IPS-20b (cell line): ENCODE results near the gene PPP1CB.

Source experiments
- H3K27ac ChIP-seq: one replicate; pipeline ENCODE4 v1.5.1; 2013; ENCODE audit warnings: low read length
- H3K27me3 ChIP-seq: 2 replicates; pipeline ENCODE4 v1.6.1; 2013; ENCODE audit warnings: mild to moderate bottlenecking, low read length, inconsistent platforms; ENCODE audit not compliant: insufficient read depth
- H3K36me3 ChIP-seq: 2 replicates; pipeline ENCODE4 v1.6.1; 2013; ENCODE audit warnings: low read depth, mild to moderate bottlenecking, inconsistent platforms, low read length, moderate library complexity; ENCODE audit not compliant: insufficient read depth
- H3K4me1 ChIP-seq: 2 replicates; pipeline ENCODE4 v1.6.1; 2013; ENCODE audit warnings: mild to moderate bottlenecking, control low read depth, inconsistent platforms, low read length, moderate library complexity; ENCODE audit not compliant: insufficient read depth
- H3K4me3 ChIP-seq: 2 replicates; pipeline ENCODE4 v1.5.1; 2013; ENCODE audit warnings: mild to moderate bottlenecking, low read length, inconsistent platforms
- H3K9ac ChIP-seq: 2 replicates; pipeline ENCODE4 v1.6.1; 2013; ENCODE audit warnings: low read depth, mild to moderate bottlenecking, inconsistent platforms, low read length, moderate library complexity
- H3K9me3 ChIP-seq: 2 replicates; pipeline ENCODE4 v1.6.1; 2013; ENCODE audit warnings: mild to moderate bottlenecking, low read depth, low read length, inconsistent platforms; ENCODE audit not compliant: insufficient read depth

Gene PPP1CB

DNA sequence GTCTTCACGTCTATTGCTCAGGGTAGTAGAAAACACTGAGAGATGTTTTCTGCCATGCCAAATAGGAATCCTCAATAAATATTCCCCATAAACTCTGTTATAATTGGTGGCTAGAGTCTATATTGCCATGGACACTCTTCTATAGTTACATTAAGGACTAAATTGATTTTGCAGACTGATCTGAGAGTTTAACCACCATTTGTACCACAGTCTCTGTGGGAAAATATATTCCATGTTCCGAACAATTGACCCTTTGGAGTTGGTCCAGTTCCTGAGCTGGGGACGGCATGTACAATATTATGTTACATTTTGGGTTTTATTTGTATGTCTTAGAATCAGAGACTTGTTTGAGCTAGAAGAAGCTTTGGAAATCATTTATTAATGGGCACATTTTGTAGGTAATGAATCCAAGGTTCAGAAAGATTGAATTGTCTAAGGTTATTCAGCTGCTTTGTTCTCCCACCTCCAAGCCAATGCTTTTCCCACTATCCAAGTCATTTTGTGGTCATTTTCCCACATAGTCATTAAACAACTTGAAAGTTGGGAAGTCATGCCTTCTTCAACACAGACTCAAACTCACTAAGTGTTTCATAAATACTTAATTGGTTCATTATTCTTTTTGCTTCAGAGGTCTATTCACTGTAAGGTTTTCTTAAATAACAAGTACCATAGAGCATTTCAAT is 5.1 kb upstream of the PPP1CB start:
- Histone ChIP-seq H3K4me1 (peaks cover 7% of the 10 kb centered on the region; the same call in 1 of the 2 replicates), H3K27me3 (no peaks in the 10 kb centered on the region; the same call in 1 of the 2 replicates), H3K36me3 (no peaks in the 10 kb centered on the region), H3K27ac (no peak overlapping the region), H3K9me3 (no peaks in the 10 kb centered on the region), H3K4me3 (no peak overlapping the region), H3K9ac (no peak overlapping the region)

DNA sequence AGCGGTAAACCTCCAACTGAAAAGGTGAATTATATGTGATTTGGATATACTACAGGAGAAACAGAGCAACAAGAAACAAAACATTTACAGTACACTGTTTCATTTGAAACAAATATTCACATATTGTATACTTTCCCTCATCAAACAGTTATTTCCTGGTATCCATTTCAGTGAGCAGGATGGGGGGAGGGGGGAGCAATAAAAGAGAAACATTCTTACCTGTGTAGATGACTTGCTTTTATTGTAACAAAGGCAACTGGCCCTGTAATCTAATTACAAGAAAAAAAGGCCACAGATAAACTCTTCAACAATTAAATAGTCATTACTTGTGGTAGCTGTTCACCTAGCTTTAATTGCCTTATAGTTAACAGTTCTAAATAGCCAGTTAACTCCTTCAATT is 3.9 kb upstream of the PPP1CB start:
- no peaks in the 10 kb centered on the region; the same call in 1 of the 2 replicates for H3K27me3 ChIP-seq
- H3K27ac ChIP-seq: no peak overlapping the region
- no peak overlapping the region for H3K4me3 ChIP-seq
- no peak overlapping the region for H3K9ac ChIP-seq
- H3K4me1 ChIP-seq: peaks cover 7% of the 10 kb centered on the region; the same call in 1 of the 2 replicates
- H3K9me3 ChIP-seq: no peaks in the 10 kb centered on the region
- H3K36me3 ChIP-seq: no peaks in the 10 kb centered on the region

- Histone ChIP-seq H3K4me1 (peaks cover 7% of the 10 kb centered on the region; the same call in 1 of the 2 replicates), H3K9me3 (no peaks in the 10 kb centered on the region), H3K36me3 (no peaks in the 10 kb centered on the region), H3K27me3 (no peaks in the 10 kb centered on the region; the same call in 1 of the 2 replicates), H3K27ac (no peak overlapping the region), H3K9ac (no peak overlapping the region), H3K4me3 (no peak overlapping the region)
Observed at GRCh38 chr2:28748176-28748575, 3.5 kb upstream of the PPP1CB start.

GRCh38 chr2:28748941-28749340 is 2.7 kb upstream of the PPP1CB start:
- H3K9me3 ChIP-seq: no peaks in the 10 kb centered on the region
- H3K27ac ChIP-seq: no peak overlapping the region
- H3K36me3 ChIP-seq: no peaks in the 10 kb centered on the region
- peaks cover 7% of the 10 kb centered on the region; the same call in 1 of the 2 replicates for H3K4me1 ChIP-seq
- H3K9ac ChIP-seq: no peak overlapping the region
- H3K4me3 ChIP-seq: no peak overlapping the region
- H3K27me3 ChIP-seq: no peaks in the 10 kb centered on the region; the same call in 1 of the 2 replicates

GRCh38 chr2:28749526-28749925 is 2.1 kb upstream of the PPP1CB start:
- Histone ChIP-seq H3K4me1 (peaks cover 8% of the 10 kb centered on the region; the same call in 1 of the 2 replicates), H3K4me3 (no peak overlapping the region), H3K27ac (no peak overlapping the region), H3K36me3 (no peaks in the 10 kb centered on the region), H3K9me3 (no peaks in the 10 kb centered on the region), H3K27me3 (no peaks in the 10 kb centered on the region; the same call in 1 of the 2 replicates), H3K9ac (no peak overlapping the region)

DNA sequence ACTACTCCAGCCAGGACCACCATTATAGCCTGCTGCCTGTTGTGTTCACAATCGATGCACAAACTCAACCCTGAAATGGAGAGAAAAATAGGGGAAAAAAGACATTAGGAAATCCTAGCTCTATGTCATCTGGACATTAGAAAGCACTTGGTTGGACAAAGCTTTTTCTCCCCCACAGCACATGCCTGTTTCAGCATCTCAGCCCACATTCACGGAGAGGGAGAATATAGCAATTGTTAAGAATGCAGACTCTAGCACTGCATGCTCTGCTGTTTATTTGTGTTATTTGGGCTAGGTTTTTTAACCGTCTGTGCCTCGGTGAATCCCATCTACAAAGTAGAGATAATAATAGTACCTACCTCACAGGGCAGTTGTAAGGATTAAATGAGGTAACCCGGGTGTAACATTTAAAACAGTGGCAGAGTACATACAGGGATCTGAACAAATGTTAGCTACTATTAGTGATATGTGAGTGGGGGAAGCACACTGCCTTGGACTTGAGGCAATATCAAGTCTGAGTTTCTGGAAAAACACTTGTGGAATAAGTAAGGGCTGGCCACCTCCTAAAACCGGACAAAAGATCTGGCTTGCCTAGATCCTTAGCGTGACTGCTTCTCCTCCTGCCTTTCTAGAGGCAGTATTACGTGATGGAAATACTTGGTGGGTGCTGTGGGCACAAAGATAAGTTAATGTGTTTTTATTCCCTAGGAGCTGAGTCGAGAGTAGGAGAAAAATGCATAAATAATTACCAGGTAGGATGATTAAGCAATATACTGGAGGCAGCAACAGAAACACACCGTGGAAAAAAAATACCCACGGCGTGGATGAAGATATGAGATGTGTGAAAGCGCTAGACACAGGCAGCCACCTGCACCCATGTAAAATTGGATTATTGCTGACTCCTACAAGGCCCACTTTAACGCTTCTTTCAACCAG is 1.0 kb upstream of the PPP1CB start:
- H3K9me3 ChIP-seq: no peaks in the 10 kb centered on the region
- no peaks in the 10 kb centered on the region; the same call in 1 of the 2 replicates for H3K27me3 ChIP-seq
- peak overlapping the region; percentile 94 for H3K9ac ChIP-seq
- peaks cover 16% of the 10 kb centered on the region for H3K4me1 ChIP-seq
- H3K36me3 ChIP-seq: no peaks in the 10 kb centered on the region
- peak overlapping the region; percentile 82 for H3K27ac ChIP-seq
- H3K4me3 ChIP-seq: peak overlapping the region; percentile 79

- Histone ChIP-seq H3K9me3 (no peaks in the 10 kb centered on the region), H3K36me3 (no peaks in the 10 kb centered on the region), H3K27me3 (no peaks in the 10 kb centered on the region; the same call in 1 of the 2 replicates), H3K9ac (peak overlapping the region; percentile 94), H3K4me3 (peak overlapping the region; percentile 79), H3K4me1 (peaks cover 18% of the 10 kb centered on the region), H3K27ac (peak overlapping the region; percentile 77)
Observed at GRCh38 chr2:28751956-28752630, 463 bp downstream of the PPP1CB start.

- Histone ChIP-seq H3K4me1 (peaks cover 21% of the 10 kb centered on the region), H3K9ac (peak overlapping the region; percentile 94), H3K9me3 (no peaks in the 10 kb centered on the region), H3K27ac (peak overlapping the region; percentile 77), H3K27me3 (no peaks in the 10 kb centered on the region; the same call in 1 of the 2 replicates), H3K4me3 (peak overlapping the region; percentile 79), H3K36me3 (no peaks in the 10 kb centered on the region)
Observed at GRCh38 chr2:28752631-28753376, 1.2 kb downstream of the PPP1CB start.

GRCh38 chr2:28754321-28754720 is 2.7 kb downstream of the PPP1CB start:
- no peak overlapping the region for H3K27ac ChIP-seq
- no peak overlapping the region for H3K9ac ChIP-seq
- H3K4me1 ChIP-seq: peaks cover 21% of the 10 kb centered on the region

DNA sequence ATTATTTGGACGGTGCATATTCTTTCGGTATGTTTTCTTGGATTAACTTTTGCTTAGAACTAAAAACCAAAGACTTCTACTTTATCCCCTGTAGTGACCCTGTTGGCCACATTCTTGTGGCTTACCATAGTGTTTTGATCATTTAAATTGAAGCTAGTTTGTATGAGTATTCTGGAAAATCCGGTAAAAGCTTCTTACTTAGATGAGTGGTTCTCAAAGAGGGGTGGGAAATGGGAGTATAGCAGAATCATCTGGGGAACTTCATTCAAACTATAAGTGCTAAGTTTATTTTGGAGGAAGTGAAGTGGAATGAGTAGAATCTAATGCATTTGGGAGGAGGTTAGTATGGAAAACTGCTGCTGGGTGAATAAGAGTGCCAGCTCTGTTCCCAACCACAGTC is 3.8 kb downstream of the PPP1CB start:
- no peak overlapping the region for H3K27ac ChIP-seq
- no peaks in the 10 kb centered on the region; the same call in 1 of the 2 replicates for H3K27me3 ChIP-seq
- H3K4me3 ChIP-seq: no peak overlapping the region
- peaks cover 7% of the 10 kb centered on the region for H3K36me3 ChIP-seq
- no peak overlapping the region; the same call in 1 of the 2 replicates for H3K9ac ChIP-seq
- no peaks in the 10 kb centered on the region for H3K9me3 ChIP-seq
- peaks cover 20% of the 10 kb centered on the region for H3K4me1 ChIP-seq

More at GRCh38 chr2:28754321-28754720, 2.7 kb downstream of the PPP1CB start:
- Histone ChIP-seq H3K27me3 (no peaks in the 10 kb centered on the region; the same call in 1 of the 2 replicates), H3K4me3 (no peak overlapping the region), H3K9me3 (no peaks in the 10 kb centered on the region), H3K36me3 (no peaks in the 10 kb centered on the region)

- no peak overlapping the region for H3K4me3 ChIP-seq
- H3K9me3 ChIP-seq: no peaks in the 10 kb centered on the region
- peaks cover 14% of the 10 kb centered on the region for H3K4me1 ChIP-seq
- peaks cover 15% of the 10 kb centered on the region for H3K36me3 ChIP-seq
- no peaks in the 10 kb centered on the region for H3K27me3 ChIP-seq
- H3K9ac ChIP-seq: no peak overlapping the region
- H3K27ac ChIP-seq: no peak overlapping the region
Observed at GRCh38 chr2:28758459-28758858, 6.8 kb downstream of the PPP1CB start.
